A673 (cell line): ENCODE results near the gene TEX54. TPM values are rescaled to one million over a fixed set of nuclear protein-coding genes. Genes with fewer than 3 reads are reported as not detected.
A peak's percentile ranks its signal among the peaks of the same experiment; 100 is the strongest.
"Not testable (repeated sequence)": the region's sequence is repeated elsewhere in the genome, so short reads cannot be mapped to it uniquely, and the experiment has no call there.

Experiments
- BruUV-seq: library from RNA; stranded (reverse); fragments of 400-500 nt; replicated peaks from 2 replicates; lab custom pipeline; 2021; lab: Mats Ljungman, UMichigan
- CTCF ChIA-PET: fragments of 300-600 bp; sonication (Branson Sonifier 250); formaldehyde crosslinking; loops from one replicate; lab custom pipeline; 2022; ENCODE audit warnings: antibody characterized with exemption; lab: Charles Lee
- POLR2A ChIA-PET: fragments of 300-600 bp; sonication (Branson Sonifier 250); formaldehyde crosslinking; loops from one replicate; lab custom pipeline; 2022; ENCODE audit warnings: antibody characterized with exemption; ENCODE audit not compliant: low non-redundant PET; lab: Charles Lee
- DNase-seq: peaks from one replicate; pipeline ENCODE4 v3.0.0-alpha.2; 2015; ENCODE audit warnings: low spot score
- H3K27ac ChIP-seq: fragments of 200-600 bp; sonication (generic); 2 replicates; pipeline ENCODE4 v1.5.1; 2016; ENCODE audit warnings: mixed run types, low read depth, mild to moderate bottlenecking, mixed read lengths, antibody characterized with exemption, low read length; ENCODE audit not compliant: poor library complexity, severe bottlenecking
- H3K27me3 ChIP-seq: fragments of 200-600 bp; sonication (generic); replicated peaks from 2 replicates; pipeline ENCODE4 v1.6.1; 2017; ENCODE audit warnings: mixed run types, low read depth, mild to moderate bottlenecking, mixed read lengths, antibody characterized with exemption, low read length; ENCODE audit not compliant: insufficient read depth, poor library complexity
- H3K36me3 ChIP-seq: fragments of 200-600 bp; sonication (generic); 2 replicates; pipeline ENCODE4 v1.6.1; 2016; ENCODE audit warnings: mixed run types, mild to moderate bottlenecking, mixed read lengths, antibody characterized with exemption, low read length; ENCODE audit not compliant: insufficient read depth, poor library complexity, severe bottlenecking
- H3K4me1 ChIP-seq: fragments of 200-600 bp; sonication (generic); 2 replicates; pipeline ENCODE4 v1.6.1; 2017; ENCODE audit warnings: mixed run types, mild to moderate bottlenecking, mixed read lengths, antibody characterized with exemption, low read length; ENCODE audit not compliant: insufficient read depth, poor library complexity, severe bottlenecking
- H3K4me3 ChIP-seq: fragments of 200-600 bp; sonication (generic); 2 replicates; pipeline ENCODE4 v1.5.1; 2016; ENCODE audit warnings: low read depth, mixed run types, mild to moderate bottlenecking, mixed read lengths, low read length; ENCODE audit not compliant: poor library complexity, severe bottlenecking
- H3K9me3 ChIP-seq: fragments of 200-600 bp; sonication (generic); 2 replicates; pipeline ENCODE4 v1.6.1; 2016; ENCODE audit warnings: mixed run types, low read depth, mild to moderate bottlenecking, mixed read lengths, antibody characterized with exemption, low read length; ENCODE audit not compliant: poor library complexity, severe bottlenecking
- CTCF ChIP-seq: fragments of 300-800, 200-600 bp; sonication (generic); conservative IDR thresholded peaks from 2 replicates; pipeline ENCODE4 v1.5.1; 2017; ENCODE audit warnings: low read depth, mild to moderate bottlenecking, antibody characterized with exemption, low read length, moderate library complexity, mixed read lengths
- EZH2 ChIP-seq: fragments of 200-600 bp; sonication (generic); IDR thresholded peaks from 2 replicates; pipeline ENCODE4 v1.6.1; 2017; ENCODE audit warnings: borderline replicate concordance, low read depth, mild to moderate bottlenecking, mixed read lengths, antibody characterized with exemption, low read length; ENCODE audit not compliant: poor library complexity, severe bottlenecking
- intact Hi-C: fragments of 100-400 bp; cut with micrococcal nuclease; formaldehyde crosslinking; loops from one replicate; pipeline ENCODE4 v1.10.0; 2022; ENCODE audit not compliant: unreplicated experiment
- total RNA-seq: library from RNA; stranded (reverse); gene quantifications from 2 replicates; pipeline ENCODE4 v1.2.3, GENCODE V29; 2021

The TEX54 gene
- total RNA-seq, 1 experiment from 2014 or later, result 0.77 TPM

GRCh38 chr11:62842171-62842741, 9.6 kb upstream of the TEX54 start:
- POLR2A ChIA-PET, result interaction anchor here (0.6 to 2.2 kb wide), 4 partner anchors 10 to 268 kb away, joined by 7 to 27 read pairs (median 21); partner anchors contain the start of genes EEF1G, STX5 and TEX54
- H3K4me1 ChIP-seq, result peaks cover 17% of the 10 kb centered on the region
- H3K36me3 ChIP-seq, result peaks cover 9% of the 10 kb centered on the region
- BruUV-seq, result TSS peak; percentile 83
- intact Hi-C loops, result loop anchor here (5.0 kb wide), 1 partner anchor 55 kb away; the partner anchor contains the start of gene TMEM179B
- TF ChIP-seq EZH2, result no peak
- peak overlapping the region; percentile 99 for H3K27ac ChIP-seq
- H3K27me3 ChIP-seq, result no peaks in the 10 kb centered on the region
- peak overlapping the region; percentile 44 for H3K4me3 ChIP-seq
- CTCF ChIA-PET, result no interaction called here
- DNase-seq, result no peak
- no peaks in the 10 kb centered on the region for H3K9me3 ChIP-seq

GRCh38 chr11:62841361-62842170, 8.9 kb upstream of the TEX54 start:
- POLR2A ChIA-PET, result interaction anchor here (0.6 to 2.2 kb wide), 16 partner anchors 9 to 1937 kb away, joined by 3 to 27 read pairs (median 5); partner anchors contain the start of genes EEF1G, HNRNPUL2, SLC3A2 and STX5
- peaks cover 16% of the 10 kb centered on the region for H3K36me3 ChIP-seq
- TF ChIP-seq EZH2 (no peak), CTCF (no peak)
- BruUV-seq, result TSS peak; percentile 96
- H3K4me1 ChIP-seq, result peaks cover 17% of the 10 kb centered on the region
- DNase-seq, result peak; percentile 100
- peak overlapping the region; percentile 44 for H3K4me3 ChIP-seq
- peak overlapping the region; percentile 99 for H3K27ac ChIP-seq
- no peaks in the 10 kb centered on the region for H3K27me3 ChIP-seq
- intact Hi-C loops, result loop anchor here (1.0 to 5.0 kb wide), 3 partner anchors 40 to 113 kb away; partner anchors contain the start of genes TMEM179B and TTC9C
- CTCF ChIA-PET, result interaction anchor here (0.9 kb wide), 1 partner anchor 41 kb away, joined by 11 read pairs; no protein-coding TSS in a partner anchor
- no peaks in the 10 kb centered on the region for H3K9me3 ChIP-seq

DNA sequence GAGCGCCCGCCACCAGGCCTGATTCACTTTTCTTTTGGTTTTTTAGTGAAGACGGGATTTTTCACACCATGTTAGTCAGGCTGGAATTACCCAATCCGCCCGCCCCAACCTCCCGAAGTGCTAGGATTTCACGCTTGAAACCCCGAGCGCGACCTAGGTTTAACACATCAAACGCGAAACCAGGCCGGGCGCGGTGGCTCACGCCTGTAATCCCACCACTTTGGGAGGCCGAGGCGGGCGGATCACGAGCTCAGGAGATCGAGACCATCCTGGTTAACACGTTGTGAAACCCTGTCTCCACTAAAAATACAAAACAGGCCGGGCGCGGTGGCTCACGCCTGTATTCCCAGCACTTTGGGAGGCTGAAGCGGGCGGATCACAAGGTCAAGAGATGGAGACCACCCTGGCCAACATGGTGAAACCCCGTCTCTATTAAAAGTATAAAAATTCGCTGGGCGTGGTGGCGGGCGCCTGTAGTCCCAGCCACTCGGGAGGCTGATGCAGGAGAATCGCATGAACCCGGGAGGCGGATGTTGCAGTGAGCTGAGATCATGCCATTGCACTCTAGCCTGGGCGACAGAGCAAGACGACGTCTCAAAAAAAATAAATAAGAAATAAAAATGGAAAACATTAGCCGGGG, 8.2 kb upstream of the TEX54 start:
- intact Hi-C loops, result loop anchor here (1.0 to 5.0 kb wide), 3 partner anchors 40 to 113 kb away; partner anchors contain the start of genes TMEM179B and TTC9C

More for the DNA sequence above, 8.2 kb upstream of the TEX54 start:
- not testable (repeated sequence) for H3K27me3 ChIP-seq, H3K9me3 ChIP-seq, BruUV-seq
- Histone ChIP-seq H3K4me1 (peaks cover 17% of the 10 kb centered on the region), H3K27ac (peak overlapping the region; percentile 83), H3K36me3 (peaks cover 23% of the 10 kb centered on the region), H3K4me3 (peak overlapping the region; percentile 81)
- ChIA-PET POLR2A (interaction anchor here (0.6 to 2.2 kb wide), 16 partner anchors 9 to 1938 kb away, joined by 3 to 27 read pairs (median 5); partner anchors contain the start of genes EEF1G, HNRNPUL2, SLC3A2 and STX5), CTCF (interaction anchor here (0.9 kb wide), 1 partner anchor 41 kb away, joined by 11 read pairs; no protein-coding TSS in a partner anchor)
- peak; percentile 99 for DNase-seq
